GM12865 (cell line): ENCODE data around the gene FETUB.

Source experiments
- DNase-seq: peaks from one replicate; pipeline ENCODE4 v3.0.0; 2010; ENCODE audit warnings: low read depth
- H3K4me3 ChIP-seq: 2 replicates; pipeline ENCODE4 v1.5.1; 2011; ENCODE audit warnings: mild to moderate bottlenecking, low read depth, low read length, control low read depth
- CTCF ChIP-seq: IDR thresholded peaks from 2 replicates; pipeline ENCODE4 v1.5.1; 2011; ENCODE audit warnings: low read length, control low read depth, low read depth, inconsistent platforms; ENCODE audit not compliant: insufficient read depth; ENCODE audit errors: missing control alignments

The FETUB gene

DNA sequence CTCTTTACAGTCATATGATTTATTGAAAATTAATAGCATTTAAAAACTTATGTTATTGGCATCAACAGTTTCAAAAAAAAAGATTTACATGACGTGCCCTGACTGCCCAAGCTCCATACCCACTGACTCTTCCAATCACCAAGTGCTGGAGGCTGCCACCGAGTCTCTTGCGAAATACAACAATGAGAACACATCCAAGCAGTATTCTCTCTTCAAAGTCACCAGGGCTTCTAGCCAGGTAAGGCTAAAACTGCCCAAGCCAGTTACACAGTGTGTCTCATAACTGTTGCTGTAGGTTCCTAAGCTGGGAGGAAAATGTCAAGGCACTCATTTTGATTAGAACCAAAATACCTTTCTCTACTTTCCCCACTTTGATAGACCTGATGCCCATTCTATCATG, 4.5 kb downstream of the FETUB start:
- TF ChIP-seq CTCF = no peak
- no peak overlapping the region for H3K4me3 ChIP-seq
- DNase-seq = no peak

DNA sequence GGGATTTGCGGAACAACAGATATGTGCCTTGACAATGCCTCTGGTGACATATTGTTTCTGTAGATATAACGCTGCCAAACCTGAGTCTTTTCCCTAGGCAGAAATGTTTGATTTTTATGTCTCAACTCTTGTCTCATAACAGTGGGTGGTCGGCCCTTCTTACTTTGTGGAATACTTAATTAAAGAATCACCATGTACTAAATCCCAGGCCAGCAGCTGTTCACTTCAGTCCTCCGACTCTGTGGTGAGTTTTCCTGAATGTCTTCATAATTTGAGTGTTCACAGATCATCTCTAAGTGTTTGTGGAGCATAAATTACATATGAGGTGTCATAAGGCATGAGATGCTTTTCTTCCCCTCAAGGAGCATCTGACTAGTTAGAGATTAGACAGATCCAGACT, 5.9 kb downstream of the FETUB start:
- DNase-seq = no peak
- no peak for TF ChIP-seq CTCF
- no peak overlapping the region for H3K4me3 ChIP-seq

GRCh38 chr3:186646841-186647240, 6.6 kb downstream of the FETUB start:
- no peak overlapping the region for H3K4me3 ChIP-seq
- DNase-seq = peak; percentile 9
- no peak for TF ChIP-seq CTCF

- no peak for DNase-seq
- no peak for TF ChIP-seq CTCF
- no peak overlapping the region for H3K4me3 ChIP-seq
These were observed 8.7 kb downstream of the FETUB start for GRCh38 chr3:186648851-186649250.

DNA sequence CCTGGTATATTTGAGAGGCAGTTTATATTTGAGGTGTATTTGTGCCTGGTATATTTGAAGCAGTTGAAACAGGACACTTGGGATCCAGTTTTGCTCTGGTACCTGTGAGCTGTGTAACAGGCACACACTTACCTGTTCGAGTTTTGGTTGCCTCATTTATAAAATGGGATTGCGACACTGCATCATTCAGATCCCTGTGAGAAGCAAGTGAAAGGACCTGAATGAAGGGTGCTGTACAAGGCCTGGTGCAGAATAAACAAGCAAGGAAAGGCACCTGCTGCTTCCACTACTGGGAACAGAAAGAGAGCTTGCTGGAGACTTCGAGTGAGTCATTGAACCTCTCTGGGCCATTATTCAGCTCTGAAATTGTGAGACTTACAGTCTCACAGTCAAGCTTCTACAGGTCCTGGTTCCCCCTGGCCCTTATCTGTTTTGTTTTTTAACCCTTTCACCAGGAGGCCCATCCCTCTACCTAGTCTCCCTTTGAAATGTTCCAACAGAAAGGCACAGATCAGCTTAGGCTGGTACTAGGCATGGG, 11.5 kb downstream of the FETUB start:
- no peak for DNase-seq
- H3K4me3 ChIP-seq = no peak overlapping the region
- no peak for TF ChIP-seq CTCF

GRCh38 chr3:186653080-186653707, 13.0 kb downstream of the FETUB start:
- H3K4me3 ChIP-seq = no peak overlapping the region
- DNase-seq = peak; percentile 73
- no peak for TF ChIP-seq CTCF

GRCh38 chr3:186653984-186654383, 13.8 kb downstream of the FETUB start:
- no peak overlapping the region for H3K4me3 ChIP-seq
- TF ChIP-seq CTCF = no peak
- DNase-seq = no peak
